Natural killer cell (primary cell): ENCODE measurements around the gene HIP1R. TPM values are rescaled to one million over a fixed set of nuclear protein-coding genes. Genes with fewer than 3 reads are reported as not detected.

Experiments used
- ATAC-seq, 3 donors: fragments of 150-1000 bp in 2 of 3; fragments of 200-7000 bp in 1 of 3; cut with Tn5 transposase; 1 replicate in 1 of 3; 2 replicates in 2 of 3; pipeline ENCODE4 v1.10.0; 2021; ENCODE audit warnings: mild to moderate bottlenecking in 2 of 3, moderate library complexity in 2 of 3
- DNase-seq, 2 donors: peaks; one replicate each; pipeline versions ENCODE4 v3.0.0 to v3.0.0-alpha.2; 2013 to 2021; ENCODE audit warnings: mixed read lengths in 1 of 2
- H3K27ac ChIP-seq: one replicate; pipeline ENCODE4 v1.5.1; 2013; ENCODE audit warnings: mild to moderate bottlenecking, low read length
- H3K27me3 ChIP-seq: one replicate; pipeline ENCODE4 v1.6.1; 2013; ENCODE audit warnings: low read length; ENCODE audit not compliant: control insufficient read depth, insufficient read depth
- H3K36me3 ChIP-seq: one replicate; pipeline ENCODE4 v1.6.1; 2013; ENCODE audit warnings: low read length; ENCODE audit not compliant: control insufficient read depth, insufficient read depth
- H3K4me1 ChIP-seq: one replicate; pipeline ENCODE4 v1.6.1; 2013; ENCODE audit warnings: low read length; ENCODE audit not compliant: control insufficient read depth, insufficient read depth
- H3K4me3 ChIP-seq: one replicate; pipeline ENCODE4 v1.5.1; 2013; ENCODE audit warnings: low read length
- H3K9me3 ChIP-seq: one replicate; pipeline ENCODE4 v1.6.1; 2013; ENCODE audit warnings: low read length; ENCODE audit not compliant: control insufficient read depth, insufficient read depth
- H3K27ac Mint-ChIP-seq, 2 donors: one replicate each; pipeline ENCODE4 v1.8.0; 2022; ENCODE audit warnings: mild to moderate bottlenecking in 2 of 2, mixed read lengths in 2 of 2, moderate library complexity in 1 of 2
- H3K27me3 Mint-ChIP-seq, 2 donors: one replicate each; pipeline ENCODE4 v1.8.0; 2022; ENCODE audit warnings: low read depth in 2 of 2, mixed read lengths in 2 of 2
- H3K36me3 Mint-ChIP-seq: one replicate; pipeline ENCODE4 v1.8.0; 2022; ENCODE audit warnings: mixed read lengths
- H3K4me1 Mint-ChIP-seq, 2 donors: one replicate each; pipeline ENCODE4 v1.8.0; 2022; ENCODE audit warnings: mixed read lengths in 2 of 2
- H3K4me3 Mint-ChIP-seq: one replicate; pipeline ENCODE4 v1.8.0; 2022; ENCODE audit warnings: mild to moderate bottlenecking, moderate library complexity, mixed read lengths
- H3K9me3 Mint-ChIP-seq, 2 donors: one replicate each; pipeline ENCODE4 v1.8.0; 2022; ENCODE audit warnings: mixed read lengths in 2 of 2
- CTCF ChIP-seq: fragments of 200-600 bp; IDR thresholded peaks from one replicate; pipeline ENCODE4 v1.8.0; 2022; ENCODE audit warnings: antibody characterized with exemption
- WGBS: methylation state at CpG from one replicate; pipeline ENCODE4 v1.1.7; 2013; ENCODE audit warnings: missing lambda C conversion rate; ENCODE audit not compliant: insufficient coverage; 5-methylcytosine and 5-hydroxymethylcytosine counted together
- intact Hi-C: fragments of 100-400 bp; cut with micrococcal nuclease; formaldehyde crosslinking; loops from one replicate; pipeline ENCODE4 v1.14.2; 2022
- total RNA-seq, 4 donors: library from RNA; stranded (reverse); fragments of 120-200 nt in 1 of 4; gene quantifications; one replicate each; pipeline versions ENCODE4 v1.2.3 to v1.2.4, GENCODE V29; 2013 to 2022

HIP1R gene
- total RNA-seq, 3 donors from 2014 or later (not counting 1 experiment from before 2014, with no cell fraction given), result 78.6 to 93.1 (median 85.5) TPM

GRCh38 chr12:122837306-122838265, 2.3 kb downstream of the HIP1R start:
- ATAC-seq (no peak), DNase-seq (no peak)
- intact Hi-C loops, result loop anchor here (5.0 kb wide), 1 partner anchor 45 kb away; no protein-coding TSS in a partner anchor
- no peak overlapping the region for H3K27ac ChIP-seq
- peaks cover 19% of the 10 kb centered on the region for H3K4me1 ChIP-seq
- Mint-ChIP-seq H3K9me3 (no peaks in the 10 kb centered on the region), H3K27me3 (no peaks in the 10 kb centered on the region), H3K36me3 (no peaks in the 10 kb centered on the region), H3K27ac (peak overlapping the region; percentile 89 to 93), H3K4me3 (peak overlapping the region; percentile 97), H3K4me1 (peaks cover 60 to 64% of the 10 kb centered on the region in 2 donors)
- 79% methylated on average over 22 of the region's 22 CpGs for WGBS
- H3K27me3 ChIP-seq, result no peaks in the 10 kb centered on the region
- H3K9me3 ChIP-seq, result no peaks in the 10 kb centered on the region
- TF ChIP-seq CTCF, result no peak
- H3K4me3 ChIP-seq, result peak overlapping the region; percentile 71
- no peaks in the 10 kb centered on the region for H3K36me3 ChIP-seq

- intact Hi-C loops, result loop anchor here (5.0 kb wide), 1 partner anchor 47 kb away; no protein-coding TSS in a partner anchor
- TF ChIP-seq CTCF, result no peak
- ATAC-seq (no peak), DNase-seq (no peak)
- H3K27ac Mint-ChIP-seq, result peak overlapping the region; percentile 50 to 93
- H3K4me1 Mint-ChIP-seq, result peaks cover 56 to 63% of the 10 kb centered on the region in 2 donors
- no peaks in the 10 kb centered on the region for H3K36me3 ChIP-seq
- no peaks in the 10 kb centered on the region for H3K27me3 Mint-ChIP-seq
- H3K27me3 ChIP-seq, result no peaks in the 10 kb centered on the region
- no peaks in the 10 kb centered on the region for H3K36me3 Mint-ChIP-seq
- no peak overlapping the region for H3K4me3 Mint-ChIP-seq
- H3K9me3 ChIP-seq, result no peaks in the 10 kb centered on the region
- WGBS, result 98% methylated on average over 3 of the region's 5 CpGs
- no peak overlapping the region for H3K27ac ChIP-seq
- no peaks in the 10 kb centered on the region for H3K9me3 Mint-ChIP-seq
- peaks cover 19% of the 10 kb centered on the region for H3K4me1 ChIP-seq
- H3K4me3 ChIP-seq, result no peak overlapping the region
Observed at GRCh38 chr12:122838841-122839240, 3.6 kb downstream of the HIP1R start.

- Histone ChIP-seq H3K4me3 (no peak overlapping the region), H3K36me3 (no peaks in the 10 kb centered on the region), H3K9me3 (no peaks in the 10 kb centered on the region), H3K4me1 (peaks cover 11% of the 10 kb centered on the region), H3K27me3 (no peaks in the 10 kb centered on the region), H3K27ac (no peak overlapping the region)
- ATAC-seq, result no peak
- Mint-ChIP-seq H3K4me3 (no peak overlapping the region), H3K36me3 (no peaks in the 10 kb centered on the region), H3K27me3 (no peaks in the 10 kb centered on the region), H3K4me1 (peaks cover 45 to 52% of the 10 kb centered on the region in 2 donors), H3K27ac (peak overlapping the region in 1 of 2 donors; percentile 58), H3K9me3 (no peaks in the 10 kb centered on the region)
- intact Hi-C loops, result loop anchor here (5.0 kb wide), 1 partner anchor 48 kb away; no protein-coding TSS in a partner anchor
- TF ChIP-seq CTCF, result no peak
- DNase-seq, result no peak
- WGBS, result 91% methylated on average over 18 of the region's 18 CpGs
Observed at GRCh38 chr12:122839907-122840554, 4.8 kb downstream of the HIP1R start.
